GM12878 (cell line): ENCODE results near the gene BCO1. TPM values are rescaled to one million over a fixed set of nuclear protein-coding genes. Genes with fewer than 3 reads are reported as not detected.

Source experiments
- ATAC-seq: fragments of 200-7000 bp; cut with Tn5 transposase; 3 replicates; pipeline ENCODE4 v1.9.1; 2020; ENCODE audit warnings: mild to moderate bottlenecking, moderate library complexity
- BruUV-seq: library from RNA; stranded (reverse); fragments of 400-500 nt; replicated peaks from 2 replicates; lab custom pipeline; 2021; lab: Mats Ljungman, UMichigan
- CTCF ChIA-PET: fragments of 300-600 bp; sonication (Branson Sonifier 250); formaldehyde crosslinking; extraction: SDS; loops from one replicate; lab custom pipeline; 2021; ENCODE audit warnings: inconsistent platforms; lab: Yijun Ruan, JAX
- POLR2A ChIA-PET: fragments of 350-600 bp; formaldehyde crosslinking; extraction: SDS; loops from one replicate; lab custom pipeline; 2021; ENCODE audit warnings: inconsistent platforms; lab: Charles Lee
- RAD21 ChIA-PET: fragments of 300-600 bp; sonication (Branson Sonifier 250); formaldehyde crosslinking; loops from one replicate; lab custom pipeline; 2023; ENCODE audit warnings: antibody characterized with exemption; ENCODE audit not compliant: unreplicated experiment; lab: Charles Lee
- SMC1A ChIA-PET: fragments of 300-600 bp; sonication (Branson Sonifier 250); formaldehyde crosslinking; loops from one replicate; lab custom pipeline; 2023; ENCODE audit not compliant: unreplicated experiment, uncharacterized antibody; lab: Charles Lee
- DNase-seq: peaks from one replicate; pipeline ENCODE4 v3.0.0-alpha.2; 2011; ENCODE audit warnings: low read depth, low spot score
- FAIRE-seq: peaks from 3 replicates; lab custom pipeline; 2011; peaks lifted over from hg19 to GRCh38; lab: Jason Lieb, UNC
- H2AFZ ChIP-seq: 2 replicates; pipeline ENCODE4 v1.6.0; 2011; ENCODE audit warnings: low read depth, low read length, control low read depth; ENCODE audit not compliant: control insufficient read depth
- H3K27ac ChIP-seq: 2 replicates; pipeline ENCODE4 v1.5.1; 2011; ENCODE audit warnings: control low read depth; ENCODE audit not compliant: control insufficient read depth, insufficient read depth
- H3K27me3 ChIP-seq, 2 experiments: replicated peaks in 1 of 2; 2 replicates each; pipeline versions ENCODE4 v1.6.0 to v1.6.1; 2011; ENCODE audit warnings: low read length in 1 of 2; ENCODE audit not compliant: control insufficient read depth in 2 of 2, insufficient read depth in 2 of 2
- H3K36me3 ChIP-seq, 2 experiments: 2 replicates each; pipeline ENCODE4 v1.5.1; 2011; ENCODE audit warnings: low read length in 1 of 2; ENCODE audit not compliant: control insufficient read depth in 2 of 2, insufficient read depth in 2 of 2
- H3K4me1 ChIP-seq: 2 replicates; pipeline ENCODE4 v1.6.1; 2011; ENCODE audit warnings: mild to moderate bottlenecking, low read length, moderate library complexity, mixed read lengths; ENCODE audit not compliant: control insufficient read depth, insufficient read depth
- H3K4me2 ChIP-seq: 2 replicates; pipeline ENCODE4 v1.6.0; 2011; ENCODE audit warnings: control low read depth; ENCODE audit not compliant: control insufficient read depth, insufficient read depth
- H3K4me3 ChIP-seq: fragments of 200-600 bp; sonication (generic); 2 replicates; pipeline ENCODE4 v1.5.1; 2016
- H3K79me2 ChIP-seq: 2 replicates; pipeline ENCODE4 v1.6.0; 2011; ENCODE audit warnings: low read length; ENCODE audit not compliant: control insufficient read depth, insufficient read depth
- H3K9ac ChIP-seq: 2 replicates; pipeline ENCODE4 v1.8.0; 2011; ENCODE audit warnings: low read length, control low read depth, mixed read lengths; ENCODE audit not compliant: control insufficient read depth, insufficient read depth
- H3K9me3 ChIP-seq: replicated peaks from 3 replicates; pipeline ENCODE4 v1.5.1; 2011; ENCODE audit warnings: mild to moderate bottlenecking, low read length; ENCODE audit not compliant: control insufficient read depth, insufficient read depth
- H4K20me1 ChIP-seq: 2 replicates; pipeline ENCODE4 v1.6.0; 2011; ENCODE audit not compliant: control insufficient read depth, insufficient read depth
- BCL11A ChIP-seq: IDR thresholded peaks from 2 replicates; pipeline ENCODE4 v1.6.1; 2011; ENCODE audit warnings: low read depth, low read length
- CHD1 ChIP-seq: IDR thresholded peaks from 2 replicates; pipeline ENCODE4 v1.6.1; 2012; ENCODE audit warnings: low read depth, low read length, improper control_type of control experiment
- EZH2 ChIP-seq: IDR thresholded peaks from 2 replicates; pipeline ENCODE4 v1.6.1; 2012; ENCODE audit warnings: low read depth, mild to moderate bottlenecking, control low read depth, inconsistent platforms, low read length, borderline replicate concordance; ENCODE audit not compliant: control insufficient read depth
- HCFC1 ChIP-seq: fragments of 150-350 bp; IDR thresholded peaks from 2 replicates; pipeline ENCODE4 v1.6.1; 2014; ENCODE audit warnings: low read length
- HDAC2 ChIP-seq: fragments of 200-600 bp; sonication (generic); IDR thresholded peaks from 2 replicates; pipeline ENCODE4 v1.6.1; 2017
- IKZF1 ChIP-seq: fragments of 450-650 bp; conservative IDR thresholded peaks from 2 replicates; pipeline ENCODE4 v1.6.1; 2017; ENCODE audit warnings: antibody characterized with exemption, mild to moderate bottlenecking
- KLF5 ChIP-seq: fragments of 450-650 bp; IDR thresholded peaks from 2 replicates; pipeline ENCODE4 v1.6.1; 2014; ENCODE audit warnings: mild to moderate bottlenecking; ENCODE audit not compliant: partially characterized antibody
- NBN ChIP-seq: fragments of 450-650 bp; IDR thresholded peaks from 2 replicates; pipeline ENCODE4 v1.6.1; 2016
- SMAD5 ChIP-seq: IDR thresholded peaks from 2 replicates; pipeline ENCODE4 v1.6.1; 2016; ENCODE audit warnings: antibody characterized with exemption, low read depth
- STAT3 ChIP-seq: IDR thresholded peaks from 2 replicates; pipeline ENCODE4 v1.6.1; 2011; ENCODE audit warnings: low read depth, low read length, improper control_type of control experiment
- YBX1 ChIP-seq: fragments of 450-650 bp; IDR thresholded peaks from 2 replicates; pipeline ENCODE4 v1.6.1; 2016; ENCODE audit warnings: antibody characterized with exemption
- ZNF274 ChIP-seq: IDR thresholded peaks from one replicate; pipeline ENCODE4 v1.8.0; 2011; ENCODE audit not compliant: insufficient read length, insufficient read depth
- WGBS: methylation state at CpG from one replicate; pipeline ENCODE4 v1.1.6; 2016; ENCODE audit warnings: low lambda C conversion rate; ENCODE audit not compliant: insufficient replicate concordance, insufficient coverage; ENCODE audit errors: missing lambda C conversion rate; 5-methylcytosine and 5-hydroxymethylcytosine counted together
- in situ Hi-C: fragments of 300-500 bp; cut with MboI; formaldehyde crosslinking; loops from 9 replicates; pipeline ENCODE4 v1.14.3; 2018; ENCODE audit warnings: mixed read lengths
- intact Hi-C: fragments of 100-400 bp; cut with micrococcal nuclease; formaldehyde crosslinking; loops from one replicate; pipeline ENCODE4 v1.14.2; 2022; ENCODE audit not compliant: unreplicated experiment
- polyA plus RNA-seq, 11 experiments: library from polyadenylated mRNA; depleted of rRNA in 4 of 11; unstranded in 6 of 11; stranded (reverse) in 5 of 11; fragments of >200 nt; fragmentation: Nextera tagmentation in 4 of 11; fragmentation: Illumina TruSeq in 1 of 11; extraction: Ambion mirVana in 4 of 11; extraction: Trizol in 1 of 11; gene quantifications; 1 replicate in 1 of 11; 2 replicates in 10 of 11; pipeline versions ENCODE4 v1.2.1 to v1.2.3, GENCODE V29; 2011 to 2016; ENCODE audit warnings: inconsistent platforms in 2 of 11, missing spikeins in 2 of 11, low read depth in 1 of 11
- total RNA-seq, 4 experiments: library from RNA; depleted of rRNA in 3 of 4; stranded (reverse); fragments of >200 nt in 3 of 4; fragmentation: Illumina TruSeq in 1 of 4; extraction: Trizol in 1 of 4; gene quantifications; 2 replicates each; pipeline versions ENCODE4 v1.2.1 to v1.2.3, GENCODE V29; 2013 to 2021
- TF ChIP-seq, protein P1 (sequence below): fragments of 450-650 bp; IDR thresholded peaks from 2 replicates; pipeline ENCODE4 v1.6.1; 2016; ENCODE audit warnings: mild to moderate bottlenecking
- TF ChIP-seq, protein P2 (sequence below): IDR thresholded peaks from 2 replicates; pipeline ENCODE4 v1.6.1; 2012; ENCODE audit warnings: improper control_type of control experiment, low read depth, low read length; ENCODE audit not compliant: insufficient replicate concordance
- TF ChIP-seq, protein P3 (sequence below): IDR thresholded peaks from 2 replicates; pipeline ENCODE4 v1.6.1; 2011; ENCODE audit warnings: low read depth, mild to moderate bottlenecking, low read length, moderate library complexity, borderline replicate concordance; ENCODE audit errors: extremely low read depth
- TF ChIP-seq, protein P4 (sequence below): fragments of 450-650 bp; IDR thresholded peaks from 2 replicates; pipeline ENCODE4 v1.6.1; 2018; ENCODE audit warnings: mild to moderate bottlenecking, low read depth, moderate library complexity; ENCODE audit not compliant: partially characterized antibody

BCO1 gene
- total and polyA plus RNA-seq, 10 of the 15 experiments (the other 5 are each of a cell fraction or from before 2014, with no cell fraction given) = 0.09 to 0.21 (median 0.14) TPM; not detected in 7

DNA sequence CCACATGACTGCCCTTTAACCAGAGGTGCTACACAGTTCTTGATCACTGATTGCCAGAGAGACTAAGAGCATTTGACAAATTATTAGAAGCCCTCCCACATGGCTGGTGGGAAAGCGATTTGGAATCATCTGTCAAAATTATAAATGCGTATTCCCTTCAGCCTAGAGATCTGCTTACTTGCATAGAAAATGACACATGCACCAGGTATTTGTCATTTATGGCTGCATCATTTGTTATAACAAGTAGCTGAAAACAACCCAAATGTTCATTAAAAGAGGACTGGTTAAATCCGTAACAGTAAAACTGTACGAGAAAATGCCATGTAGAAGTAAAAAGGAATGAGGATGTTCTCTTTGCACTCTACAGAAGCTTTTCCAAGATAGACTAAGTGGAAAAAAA lies 21.4 kb downstream of the BCO1 start:
- ATAC-seq (no peak), DNase-seq (no peak), FAIRE-seq (no peak)
- no peaks in the 10 kb centered on the region for H3K27me3 ChIP-seq
- ChIA-PET POLR2A (no interaction called here), CTCF (interaction anchor here (0.7 to 2.5 kb wide), 3 partner anchors 11 to 108 kb away, joined by 3 to 16 read pairs (median 3); no protein-coding TSS in a partner anchor), SMC1A (no interaction called here), RAD21 (no interaction called here)
- no TSS peak for BruUV-seq
- no peak overlapping the region for H3K4me3 ChIP-seq
- WGBS = 66% methylated on average over 4 of the region's 4 CpGs
- H2AFZ ChIP-seq = no peak overlapping the region
- H3K9ac ChIP-seq = no peak overlapping the region
- no peaks in the 10 kb centered on the region for H3K36me3 ChIP-seq
- TF ChIP-seq IKZF1 = no peak
- no peak for TF ChIP-seq YBX1
- TF ChIP-seq BCL11A = no peak
- TF ChIP-seq, protein P1, sequence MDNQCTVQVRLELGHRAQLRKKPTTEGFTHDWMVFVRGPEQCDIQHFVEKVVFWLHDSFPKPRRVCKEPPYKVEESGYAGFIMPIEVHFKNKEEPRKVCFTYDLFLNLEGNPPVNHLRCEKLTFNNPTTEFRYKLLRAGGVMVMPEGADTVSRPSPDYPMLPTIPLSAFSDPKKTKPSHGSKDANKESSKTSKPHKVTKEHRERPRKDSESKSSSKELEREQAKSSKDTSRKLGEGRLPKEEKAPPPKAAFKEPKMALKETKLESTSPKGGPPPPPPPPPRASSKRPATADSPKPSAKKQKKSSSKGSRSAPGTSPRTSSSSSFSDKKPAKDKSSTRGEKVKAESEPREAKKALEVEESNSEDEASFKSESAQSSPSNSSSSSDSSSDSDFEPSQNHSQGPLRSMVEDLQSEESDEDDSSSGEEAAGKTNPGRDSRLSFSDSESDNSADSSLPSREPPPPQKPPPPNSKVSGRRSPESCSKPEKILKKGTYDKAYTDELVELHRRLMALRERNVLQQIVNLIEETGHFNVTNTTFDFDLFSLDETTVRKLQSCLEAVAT = no peak
- TF ChIP-seq, protein P2, sequence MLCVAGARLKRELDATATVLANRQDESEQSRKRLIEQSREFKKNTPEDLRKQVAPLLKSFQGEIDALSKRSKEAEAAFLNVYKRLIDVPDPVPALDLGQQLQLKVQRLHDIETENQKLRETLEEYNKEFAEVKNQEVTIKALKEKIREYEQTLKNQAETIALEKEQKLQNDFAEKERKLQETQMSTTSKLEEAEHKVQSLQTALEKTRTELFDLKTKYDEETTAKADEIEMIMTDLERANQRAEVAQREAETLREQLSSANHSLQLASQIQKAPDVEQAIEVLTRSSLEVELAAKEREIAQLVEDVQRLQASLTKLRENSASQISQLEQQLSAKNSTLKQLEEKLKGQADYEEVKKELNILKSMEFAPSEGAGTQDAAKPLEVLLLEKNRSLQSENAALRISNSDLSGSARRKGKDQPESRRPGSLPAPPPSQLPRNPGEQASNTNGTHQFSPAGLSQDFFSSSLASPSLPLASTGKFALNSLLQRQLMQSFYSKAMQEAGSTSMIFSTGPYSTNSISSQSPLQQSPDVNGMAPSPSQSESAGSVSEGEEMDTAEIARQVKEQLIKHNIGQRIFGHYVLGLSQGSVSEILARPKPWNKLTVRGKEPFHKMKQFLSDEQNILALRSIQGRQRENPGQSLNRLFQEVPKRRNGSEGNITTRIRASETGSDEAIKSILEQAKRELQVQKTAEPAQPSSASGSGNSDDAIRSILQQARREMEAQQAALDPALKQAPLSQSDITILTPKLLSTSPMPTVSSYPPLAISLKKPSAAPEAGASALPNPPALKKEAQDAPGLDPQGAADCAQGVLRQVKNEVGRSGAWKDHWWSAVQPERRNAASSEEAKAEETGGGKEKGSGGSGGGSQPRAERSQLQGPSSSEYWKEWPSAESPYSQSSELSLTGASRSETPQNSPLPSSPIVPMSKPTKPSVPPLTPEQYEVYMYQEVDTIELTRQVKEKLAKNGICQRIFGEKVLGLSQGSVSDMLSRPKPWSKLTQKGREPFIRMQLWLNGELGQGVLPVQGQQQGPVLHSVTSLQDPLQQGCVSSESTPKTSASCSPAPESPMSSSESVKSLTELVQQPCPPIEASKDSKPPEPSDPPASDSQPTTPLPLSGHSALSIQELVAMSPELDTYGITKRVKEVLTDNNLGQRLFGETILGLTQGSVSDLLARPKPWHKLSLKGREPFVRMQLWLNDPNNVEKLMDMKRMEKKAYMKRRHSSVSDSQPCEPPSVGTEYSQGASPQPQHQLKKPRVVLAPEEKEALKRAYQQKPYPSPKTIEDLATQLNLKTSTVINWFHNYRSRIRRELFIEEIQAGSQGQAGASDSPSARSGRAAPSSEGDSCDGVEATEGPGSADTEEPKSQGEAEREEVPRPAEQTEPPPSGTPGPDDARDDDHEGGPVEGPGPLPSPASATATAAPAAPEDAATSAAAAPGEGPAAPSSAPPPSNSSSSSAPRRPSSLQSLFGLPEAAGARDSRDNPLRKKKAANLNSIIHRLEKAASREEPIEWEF = no peak
- TF ChIP-seq STAT3 = no peak
- TF ChIP-seq EZH2 = no peak
- no peak for TF ChIP-seq ZNF274
- TF ChIP-seq, protein P3, sequence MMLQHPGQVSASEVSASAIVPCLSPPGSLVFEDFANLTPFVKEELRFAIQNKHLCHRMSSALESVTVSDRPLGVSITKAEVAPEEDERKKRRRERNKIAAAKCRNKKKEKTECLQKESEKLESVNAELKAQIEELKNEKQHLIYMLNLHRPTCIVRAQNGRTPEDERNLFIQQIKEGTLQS = no peak
- TF ChIP-seq SMAD5 = no peak
- TF ChIP-seq HDAC2 = no peak
- TF ChIP-seq KLF5 = no peak
- TF ChIP-seq, protein P4, sequence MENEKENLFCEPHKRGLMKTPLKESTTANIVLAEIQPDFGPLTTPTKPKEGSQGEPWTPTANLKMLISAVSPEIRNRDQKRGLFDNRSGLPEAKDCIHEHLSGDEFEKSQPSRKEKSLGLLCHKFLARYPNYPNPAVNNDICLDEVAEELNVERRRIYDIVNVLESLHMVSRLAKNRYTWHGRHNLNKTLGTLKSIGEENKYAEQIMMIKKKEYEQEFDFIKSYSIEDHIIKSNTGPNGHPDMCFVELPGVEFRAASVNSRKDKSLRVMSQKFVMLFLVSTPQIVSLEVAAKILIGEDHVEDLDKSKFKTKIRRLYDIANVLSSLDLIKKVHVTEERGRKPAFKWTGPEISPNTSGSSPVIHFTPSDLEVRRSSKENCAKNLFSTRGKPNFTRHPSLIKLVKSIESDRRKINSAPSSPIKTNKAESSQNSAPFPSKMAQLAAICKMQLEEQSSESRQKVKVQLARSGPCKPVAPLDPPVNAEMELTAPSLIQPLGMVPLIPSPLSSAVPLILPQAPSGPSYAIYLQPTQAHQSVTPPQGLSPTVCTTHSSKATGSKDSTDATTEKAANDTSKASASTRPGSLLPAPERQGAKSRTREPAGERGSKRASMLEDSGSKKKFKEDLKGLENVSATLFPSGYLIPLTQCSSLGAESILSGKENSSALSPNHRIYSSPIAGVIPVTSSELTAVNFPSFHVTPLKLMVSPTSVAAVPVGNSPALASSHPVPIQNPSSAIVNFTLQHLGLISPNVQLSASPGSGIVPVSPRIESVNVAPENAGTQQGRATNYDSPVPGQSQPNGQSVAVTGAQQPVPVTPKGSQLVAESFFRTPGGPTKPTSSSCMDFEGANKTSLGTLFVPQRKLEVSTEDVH = no peak
- no peak for TF ChIP-seq CHD1
- no peak for TF ChIP-seq NBN
- no peak for TF ChIP-seq HCFC1
- H4K20me1 ChIP-seq = no peaks in the 10 kb centered on the region
- no peaks in the 10 kb centered on the region for H3K4me1 ChIP-seq
- H3K27ac ChIP-seq = no peak overlapping the region
- H3K79me2 ChIP-seq = no peaks in the 10 kb centered on the region
- intact Hi-C loops (loop anchor here (10.0 kb wide), 1 partner anchor 475 kb away; no protein-coding TSS in a partner anchor), in situ Hi-C loops (no loop called here)
- H3K4me2 ChIP-seq = no peak overlapping the region
- no peaks in the 10 kb centered on the region for H3K9me3 ChIP-seq
